Measurements from ENCODE around the gene FOXS1.

Gene FOXS1

DNA sequence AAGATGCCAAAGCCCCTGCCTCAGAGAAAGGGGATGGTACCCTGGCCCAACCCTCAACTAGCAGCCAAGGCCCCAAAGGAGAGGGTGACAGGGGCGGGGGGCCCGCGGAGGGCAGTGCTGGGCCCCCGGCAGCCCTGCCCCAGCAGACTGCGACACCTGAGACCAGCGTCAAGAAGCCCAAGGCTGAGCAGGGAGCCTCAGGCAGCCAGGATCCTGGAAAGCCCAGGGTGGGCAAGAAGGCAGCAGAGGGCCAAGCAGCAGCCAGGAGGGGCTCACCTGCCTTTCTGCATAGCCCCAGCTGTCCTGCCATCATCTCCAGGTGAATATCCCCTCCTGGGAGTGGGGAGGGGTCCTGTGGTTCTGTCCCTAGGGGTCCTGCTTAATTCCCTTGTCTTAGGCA lies 25.2 kb downstream of the FOXS1 start:
- peaks cover under 1% of the 10 kb centered on the region for H3K27me3 Mint-ChIP-seq (ENCODE audit: low read depth)
- H3K36me3 Mint-ChIP-seq (ENCODE audit: low read depth): no peaks in the 10 kb centered on the region
- H3K9me3 Mint-ChIP-seq: no peaks in the 10 kb centered on the region
- peak overlapping the region in 1 of 3 experiments; percentile 18 for H3K4me3 Mint-ChIP-seq
- TF ChIP-seq, protein P1, sequence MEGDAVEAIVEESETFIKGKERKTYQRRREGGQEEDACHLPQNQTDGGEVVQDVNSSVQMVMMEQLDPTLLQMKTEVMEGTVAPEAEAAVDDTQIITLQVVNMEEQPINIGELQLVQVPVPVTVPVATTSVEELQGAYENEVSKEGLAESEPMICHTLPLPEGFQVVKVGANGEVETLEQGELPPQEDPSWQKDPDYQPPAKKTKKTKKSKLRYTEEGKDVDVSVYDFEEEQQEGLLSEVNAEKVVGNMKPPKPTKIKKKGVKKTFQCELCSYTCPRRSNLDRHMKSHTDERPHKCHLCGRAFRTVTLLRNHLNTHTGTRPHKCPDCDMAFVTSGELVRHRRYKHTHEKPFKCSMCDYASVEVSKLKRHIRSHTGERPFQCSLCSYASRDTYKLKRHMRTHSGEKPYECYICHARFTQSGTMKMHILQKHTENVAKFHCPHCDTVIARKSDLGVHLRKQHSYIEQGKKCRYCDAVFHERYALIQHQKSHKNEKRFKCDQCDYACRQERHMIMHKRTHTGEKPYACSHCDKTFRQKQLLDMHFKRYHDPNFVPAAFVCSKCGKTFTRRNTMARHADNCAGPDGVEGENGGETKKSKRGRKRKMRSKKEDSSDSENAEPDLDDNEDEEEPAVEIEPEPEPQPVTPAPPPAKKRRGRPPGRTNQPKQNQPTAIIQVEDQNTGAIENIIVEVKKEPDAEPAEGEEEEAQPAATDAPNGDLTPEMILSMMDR (IDR thresholded peaks at IDR 0.05; ENCODE audit: unreplicated experiment in 3 of 3): no peak
- H3K4me1 Mint-ChIP-seq: peaks cover 62% of the 10 kb centered on the region
- H3K27ac Mint-ChIP-seq: no peak overlapping the region

DNA sequence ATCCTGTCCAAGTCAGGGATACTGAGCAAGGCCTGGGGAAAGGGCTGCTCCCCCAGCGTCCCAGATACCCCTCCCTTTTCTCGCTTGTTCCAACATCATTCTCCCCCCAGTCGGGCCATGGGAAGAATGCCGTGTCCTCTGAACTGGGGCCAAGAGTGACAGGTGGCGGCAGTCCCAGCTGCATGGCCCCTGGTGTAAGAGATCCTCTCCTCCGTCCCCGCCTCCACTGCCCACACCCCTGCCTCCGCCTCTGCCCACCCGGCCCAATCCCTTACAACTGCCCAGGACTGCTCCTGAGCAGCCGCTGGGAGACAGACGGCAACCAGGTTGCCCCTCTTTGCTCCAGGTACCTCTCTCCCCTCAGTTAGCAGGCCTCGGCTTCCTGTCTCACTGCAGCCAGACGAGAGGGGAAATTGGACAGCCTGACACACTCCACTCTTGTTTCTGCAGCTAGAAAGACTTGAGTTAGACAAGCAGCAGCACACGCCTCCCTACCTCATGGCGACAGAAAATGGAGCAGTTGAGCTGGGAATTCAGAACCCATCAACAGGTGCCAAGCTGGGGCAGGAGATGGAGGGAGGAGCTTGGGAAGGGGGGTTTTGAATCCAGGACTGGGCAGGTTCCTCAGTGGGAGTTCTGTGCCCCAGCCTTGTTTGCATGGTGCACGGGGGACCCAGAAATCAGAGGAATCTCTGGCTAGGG lies 26.2 kb downstream of the FOXS1 start, which contains the start of gene MYLK2:
Gene MYLK2 (plus strand): TSS at position 274 of the 702 bp plus-strand sequence. CDS start 225 bp downstream, at position 499.
- no peaks in the 10 kb centered on the region for H3K36me3 Mint-ChIP-seq (ENCODE audit: low read depth)
- peak within 1 kb of the TSS in 1 of 3 experiments; percentile 57 for H3K4me3 Mint-ChIP-seq
- TF ChIP-seq, protein P1 (IDR thresholded peaks at IDR 0.05; ENCODE audit: unreplicated experiment in 3 of 3): no peak
- peaks cover 3% of the 10 kb centered on the region for H3K27me3 Mint-ChIP-seq (ENCODE audit: low read depth)
- H3K4me1 Mint-ChIP-seq: peaks cover 66% of the 10 kb centered on the region
- no peaks in the 10 kb centered on the region for H3K9me3 Mint-ChIP-seq
- H3K27ac Mint-ChIP-seq: no peak within 1 kb of the TSS

DNA sequence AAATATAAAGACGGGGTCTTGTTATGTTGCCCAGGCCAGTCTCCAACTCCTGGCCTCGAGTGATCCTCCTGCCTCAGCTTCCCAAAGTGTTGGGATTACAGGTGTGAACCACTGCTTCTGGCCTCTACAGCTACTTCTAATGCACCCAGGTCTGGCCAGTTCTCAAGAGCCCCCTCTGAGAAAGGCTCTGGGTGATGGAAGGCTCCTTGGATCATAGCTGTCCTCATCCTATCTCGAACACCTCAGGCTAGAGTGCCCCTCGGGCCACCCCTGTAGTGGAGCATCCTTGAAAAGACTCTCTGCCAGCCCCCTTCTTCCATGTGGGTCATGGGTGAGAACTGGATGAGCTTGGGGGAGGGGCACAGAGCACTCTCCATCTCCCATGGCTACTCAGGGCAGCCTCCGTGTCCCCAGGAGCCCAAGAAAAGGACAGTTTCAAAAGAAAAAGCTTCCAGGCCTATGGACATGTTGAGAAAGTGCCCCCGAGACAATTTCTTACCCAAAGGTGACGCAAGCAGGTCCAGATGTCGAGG lies 27.0 kb downstream of the FOXS1 start:
- peaks cover 59% of the 10 kb centered on the region for H3K4me1 Mint-ChIP-seq
- H3K27me3 Mint-ChIP-seq (ENCODE audit: low read depth): peaks cover 3% of the 10 kb centered on the region
- no peaks in the 10 kb centered on the region for H3K36me3 Mint-ChIP-seq (ENCODE audit: low read depth)
- no peaks in the 10 kb centered on the region for H3K9me3 Mint-ChIP-seq
- no peak overlapping the region for H3K27ac Mint-ChIP-seq
- TF ChIP-seq, protein P1 (IDR thresholded peaks at IDR 0.05; ENCODE audit: unreplicated experiment in 3 of 3): no peak
- no peak overlapping the region for H3K4me3 Mint-ChIP-seq

GRCh38 chr20:31817461-31817860 lies 27.9 kb downstream of the FOXS1 start:
- Mint-ChIP-seq H3K36me3 (ENCODE audit: low read depth) (no peaks in the 10 kb centered on the region), H3K4me3 (no peak overlapping the region), H3K9me3 (no peaks in the 10 kb centered on the region), H3K27ac (no peak overlapping the region), H3K4me1 (peaks cover 61% of the 10 kb centered on the region), H3K27me3 (ENCODE audit: low read depth) (peaks cover 3% of the 10 kb centered on the region)
- TF ChIP-seq, protein P1 (IDR thresholded peaks at IDR 0.05; ENCODE audit: unreplicated experiment in 3 of 3): no peak

DNA sequence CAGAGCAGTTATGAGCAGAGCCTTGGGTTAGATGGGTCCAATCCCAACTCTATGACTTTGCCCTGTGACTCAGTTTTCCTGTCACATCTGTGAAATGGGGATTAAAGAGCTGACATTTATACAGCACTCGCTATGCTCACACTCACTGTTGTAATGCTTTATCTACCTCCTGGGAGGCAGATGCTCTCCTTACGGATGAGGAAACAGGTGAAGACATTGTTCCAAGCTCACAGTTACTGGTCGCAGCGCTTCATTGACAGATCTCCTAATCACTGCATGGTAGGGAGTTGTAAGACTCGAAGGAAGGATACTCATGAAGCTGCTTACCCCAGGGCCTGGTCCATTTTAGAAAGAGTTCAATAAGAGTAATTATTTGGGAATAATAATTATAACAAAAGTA lies 29.2 kb downstream of the FOXS1 start:
- Mint-ChIP-seq H3K27ac (no peak overlapping the region), H3K4me1 (peaks cover 64% of the 10 kb centered on the region), H3K36me3 (ENCODE audit: low read depth) (no peaks in the 10 kb centered on the region), H3K27me3 (ENCODE audit: low read depth) (peaks cover 3% of the 10 kb centered on the region), H3K4me3 (no peak overlapping the region), H3K9me3 (no peaks in the 10 kb centered on the region)
- TF ChIP-seq, protein P1 (IDR thresholded peaks at IDR 0.05; ENCODE audit: unreplicated experiment in 3 of 3): no peak
